IPS-11a (cell line): ENCODE measurements around the gene FRMD4A.
"Not testable (repeated sequence)": the region's sequence is repeated elsewhere in the genome, so short reads cannot be mapped to it uniquely, and the experiment has no call there.

Experiments
- H3K4me3 ChIP-seq: one replicate; pipeline ENCODE4 v1.5.1; 2013; ENCODE audit warnings: low read depth, low read length, control low read depth

Gene FRMD4A

GRCh38 chr10:13797164-13797563 lies 533.6 kb downstream of the FRMD4A start:
- H3K4me3 ChIP-seq = no peak overlapping the region

GRCh38 chr10:13795653-13796555 lies 534.8 kb downstream of the FRMD4A start:
- no peak overlapping the region for H3K4me3 ChIP-seq

GRCh38 chr10:13794992-13795612 lies 535.6 kb downstream of the FRMD4A start:
- no peak overlapping the region for H3K4me3 ChIP-seq

- no peak overlapping the region for H3K4me3 ChIP-seq
Observed at GRCh38 chr10:13792006-13792405, 538.7 kb downstream of the FRMD4A start.

- H3K4me3 ChIP-seq = no peak overlapping the region
Observed at GRCh38 chr10:13791483-13791882, 539.2 kb downstream of the FRMD4A start.

- H3K4me3 ChIP-seq = no peak overlapping the region
Observed at GRCh38 chr10:13790196-13790595, 540.5 kb downstream of the FRMD4A start.

GRCh38 chr10:13789448-13789829 lies 541.3 kb downstream of the FRMD4A start:
- no peak overlapping the region for H3K4me3 ChIP-seq

GRCh38 chr10:13788711-13789447 lies 541.8 kb downstream of the FRMD4A start:
- no peak overlapping the region for H3K4me3 ChIP-seq

GRCh38 chr10:13788320-13788600 lies 542.5 kb downstream of the FRMD4A start:
- H3K4me3 ChIP-seq = no peak overlapping the region

GRCh38 chr10:13787015-13787421 lies 543.7 kb downstream of the FRMD4A start:
- no peak overlapping the region for H3K4me3 ChIP-seq

GRCh38 chr10:13784067-13784466 lies 546.7 kb downstream of the FRMD4A start:
- H3K4me3 ChIP-seq = no peak overlapping the region

- H3K4me3 ChIP-seq = no peak overlapping the region
Observed at GRCh38 chr10:13779748-13780147, 551.0 kb downstream of the FRMD4A start.

GRCh38 chr10:13778693-13778960 lies 552.1 kb downstream of the FRMD4A start:
- not testable (repeated sequence) for H3K4me3 ChIP-seq

- H3K4me3 ChIP-seq = no peak overlapping the region
Observed at GRCh38 chr10:13776861-13777311, 553.8 kb downstream of the FRMD4A start.

- no peak overlapping the region for H3K4me3 ChIP-seq
Observed at GRCh38 chr10:13775786-13776775, 554.6 kb downstream of the FRMD4A start.

GRCh38 chr10:13774303-13774893 lies 556.3 kb downstream of the FRMD4A start:
- no peak overlapping the region for H3K4me3 ChIP-seq

GRCh38 chr10:13773496-13774170 lies 557.1 kb downstream of the FRMD4A start:
- H3K4me3 ChIP-seq = no peak overlapping the region

GRCh38 chr10:13773043-13773442 lies 557.7 kb downstream of the FRMD4A start:
- H3K4me3 ChIP-seq = no peak overlapping the region

GRCh38 chr10:13771992-13772391 lies 558.7 kb downstream of the FRMD4A start:
- no peak overlapping the region for H3K4me3 ChIP-seq
